HG03095 (cell line): ENCODE measurements around the gene POLE3.
A peak's percentile ranks its signal among the peaks of the same experiment; 100 is the strongest.
"Not testable (repeated sequence)": the region's sequence is repeated elsewhere in the genome, so short reads cannot be mapped to it uniquely, and the experiment has no call there.

Experiments used
- ATAC-seq: cut with Tn5 transposase; IDR thresholded peaks from one replicate; pipeline ENCODE4 v1.9.1; 2021; ENCODE audit warnings: moderate library complexity; ENCODE audit not compliant: unreplicated experiment

Gene POLE3

GRCh38 chr9:113406353-113406752 is 4.1 kb downstream of the POLE3 start:
- ATAC-seq, result not testable (repeated sequence)

- ATAC-seq, result no peak
Observed at GRCh38 chr9:113403646-113404045, 6.8 kb downstream of the POLE3 start.

- ATAC-seq, result peak; percentile 98
Observed at GRCh38 chr9:113401027-113401792, 9.3 kb downstream of the POLE3 start, which contains the start of gene ALAD. ALAD (minus strand) TSS chr9:113401284; CDS start chr9:113393559, 7,725 bp downstream.

- ATAC-seq, result no peak
Observed at GRCh38 chr9:113399646-113400200, 10.8 kb downstream of the POLE3 start.

GRCh38 chr9:113398796-113399195 is 11.7 kb downstream of the POLE3 start:
- no peak for ATAC-seq

GRCh38 chr9:113397203-113397631 is 13.3 kb downstream of the POLE3 start:
- no peak for ATAC-seq

- ATAC-seq, result no peak
Observed at GRCh38 chr9:113395000-113395861, 15.2 kb downstream of the POLE3 start.

GRCh38 chr9:113393281-113393680 is 17.2 kb downstream of the POLE3 start:
- no peak for ATAC-seq

GRCh38 chr9:113391917-113392316 is 18.6 kb downstream of the POLE3 start:
- ATAC-seq, result no peak

GRCh38 chr9:113390192-113390960 is 20.1 kb downstream of the POLE3 start:
- ATAC-seq, result no peak

GRCh38 chr9:113389451-113389850 is 21.0 kb downstream of the POLE3 start:
- ATAC-seq, result no peak

GRCh38 chr9:113388833-113389232 is 21.6 kb downstream of the POLE3 start:
- no peak for ATAC-seq

- ATAC-seq, result no peak
Observed at GRCh38 chr9:113387560-113388230, 22.8 kb downstream of the POLE3 start.

GRCh38 chr9:113386571-113387393 is 23.7 kb downstream of the POLE3 start:
- ATAC-seq, result no peak

- no peak for ATAC-seq
Observed at GRCh38 chr9:113381909-113382411, 28.5 kb downstream of the POLE3 start.

- ATAC-seq, result not testable (repeated sequence)
Observed at GRCh38 chr9:113381441-113381840, 29.0 kb downstream of the POLE3 start.

- peak; percentile 68 for ATAC-seq
Observed at GRCh38 chr9:113380869-113381378, 29.6 kb downstream of the POLE3 start.

- not testable (repeated sequence) for ATAC-seq
Observed at GRCh38 chr9:113379829-113380210, 30.7 kb downstream of the POLE3 start.
